ENCODE measurements around the gene TTC9.
A peak's percentile ranks its signal among the peaks of the same experiment; 100 is the strongest.
"Not testable (repeated sequence)": the region's sequence is repeated elsewhere in the genome, so short reads cannot be mapped to it uniquely, and the experiment has no call there.

TTC9 gene

DNA sequence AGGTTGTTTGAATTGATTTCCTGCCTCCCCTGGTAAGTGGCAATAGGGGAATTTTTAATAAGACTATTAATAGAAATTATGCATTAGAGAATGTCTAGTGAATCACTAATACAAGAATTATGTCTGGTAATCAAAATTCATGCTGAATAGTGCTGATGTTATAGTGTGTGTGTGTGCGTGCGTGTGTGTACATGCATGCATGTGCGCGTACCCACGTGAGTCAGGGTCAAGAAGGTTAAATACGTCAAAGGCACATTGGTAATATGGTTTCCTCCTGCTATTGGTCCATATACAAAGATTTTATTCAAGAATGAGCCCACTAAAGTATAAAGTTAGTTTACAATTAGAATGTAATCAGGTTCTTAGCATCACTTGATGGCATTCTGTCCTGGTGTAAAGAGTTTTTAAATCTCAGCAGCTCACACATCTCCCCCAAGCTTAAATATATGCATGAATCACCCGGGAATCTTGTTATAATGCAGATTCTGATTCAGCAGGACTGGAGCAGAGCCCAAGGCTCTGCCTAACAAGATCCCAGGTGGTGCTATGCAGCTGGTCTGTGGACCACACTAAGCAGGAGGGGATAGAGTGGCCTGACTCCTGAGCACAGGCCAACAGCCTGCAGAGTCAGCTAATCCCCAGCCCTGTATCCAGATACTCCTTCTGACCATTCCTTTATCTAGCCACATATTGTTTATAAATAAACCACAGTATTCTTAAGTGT lies 43.9 kb downstream of the TTC9 start:
- DNase-seq = no peak

DNA sequence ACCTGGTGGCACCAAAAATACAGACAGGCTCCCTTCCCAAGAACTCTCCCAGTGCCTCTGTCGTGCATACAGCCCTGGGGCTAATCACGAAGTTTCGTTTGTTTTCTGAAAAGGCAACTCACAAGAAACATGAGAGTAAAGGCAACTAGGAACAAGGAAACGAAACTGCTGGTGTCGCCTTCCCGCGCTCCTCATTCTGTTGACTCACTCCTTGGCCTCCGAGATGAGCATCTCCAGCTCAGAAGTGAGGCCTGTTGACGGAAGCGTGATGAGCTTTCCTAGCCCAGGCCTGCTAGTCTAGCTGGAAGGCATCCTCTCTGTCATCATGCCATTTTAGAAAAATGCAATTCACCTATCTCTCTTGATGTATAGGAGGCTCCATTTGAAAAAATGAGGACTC lies 50.5 kb downstream of the TTC9 start:
- no peak for DNase-seq

DNA sequence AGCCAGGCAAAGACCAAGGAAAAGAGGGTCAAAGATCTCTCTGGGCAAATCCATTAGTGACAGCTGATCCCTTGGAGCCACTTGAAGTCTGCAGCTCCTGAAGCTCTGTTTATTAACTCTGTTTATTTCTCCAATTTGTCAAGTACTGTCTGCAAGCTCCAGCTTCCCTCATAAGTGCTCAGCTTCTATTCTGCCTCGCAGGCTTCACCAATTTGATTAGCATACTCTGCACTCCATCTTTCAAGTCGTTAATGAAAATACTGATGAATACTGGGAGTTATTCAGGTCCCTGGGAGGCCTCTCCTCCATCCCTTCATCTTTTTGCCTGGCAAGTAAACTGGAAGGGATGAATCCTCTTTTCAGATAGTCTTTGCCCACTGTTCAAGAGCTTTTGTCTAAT lies 54.3 kb downstream of the TTC9 start:
- no peak for DNase-seq

- no peak for DNase-seq
Measured at GRCh38 chr14:70697701-70698100, 56.0 kb downstream of the TTC9 start.

GRCh38 chr14:70698288-70698687 lies 56.6 kb downstream of the TTC9 start:
- DNase-seq = no peak

- no peak for DNase-seq
Measured at GRCh38 chr14:70699646-70700045, 57.9 kb downstream of the TTC9 start.

DNA sequence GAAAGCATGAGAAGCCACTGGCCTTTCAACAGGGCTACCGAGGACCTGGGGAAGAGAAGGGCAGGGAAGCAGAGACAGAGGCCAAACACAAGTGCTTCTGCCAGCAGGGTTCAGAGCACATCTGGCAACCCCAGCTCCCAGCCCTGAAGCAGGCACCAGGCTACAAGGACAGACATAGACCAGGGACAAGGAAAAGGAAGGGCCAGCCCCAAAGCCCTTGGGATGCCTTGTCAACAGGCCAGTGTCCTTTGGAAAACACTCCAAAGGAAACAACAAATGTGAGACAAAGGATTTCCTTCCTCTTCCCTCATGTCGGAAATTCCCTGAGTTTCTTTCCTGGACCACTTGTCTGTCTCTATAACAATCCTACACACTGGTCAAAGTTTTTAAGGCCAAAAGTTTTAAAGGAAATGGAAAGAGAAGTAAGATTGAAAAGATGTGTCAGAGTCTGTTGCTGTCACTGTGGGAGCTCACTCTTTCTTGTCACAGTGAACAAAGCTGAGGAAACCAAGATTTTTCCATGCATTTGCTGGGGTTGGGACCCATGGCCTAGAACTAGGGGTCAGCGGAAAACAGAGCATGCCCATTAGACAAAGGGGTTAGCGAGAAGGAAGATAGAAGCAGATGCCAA lies 59.4 kb downstream of the TTC9 start:
- DNase-seq = no peak

DNA sequence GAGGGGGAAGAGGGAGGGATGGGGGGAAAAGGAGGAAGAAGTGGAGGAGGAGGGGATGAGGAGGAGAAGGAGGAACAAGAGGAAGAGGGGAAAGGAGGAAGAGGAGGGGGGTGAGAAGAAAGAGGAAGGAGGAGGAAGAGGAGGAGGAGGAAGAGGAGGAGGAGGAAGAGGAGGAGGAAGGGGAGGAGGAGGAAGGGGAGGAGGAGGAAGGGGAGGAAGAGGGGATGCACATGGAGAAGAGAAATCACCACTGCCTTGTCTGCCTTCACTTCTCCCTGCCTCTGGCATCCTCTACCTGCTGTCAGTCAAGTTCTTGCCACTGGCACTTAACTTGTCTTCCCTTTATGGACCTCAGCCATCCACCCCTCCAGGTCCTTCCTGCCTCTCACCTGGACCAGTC lies 59.9 kb downstream of the TTC9 start:
- no peak for DNase-seq

- DNase-seq = no peak
Measured at GRCh38 chr14:70702161-70702560, 60.4 kb downstream of the TTC9 start.

GRCh38 chr14:70703621-70704168 lies 62.0 kb downstream of the TTC9 start:
- DNase-seq = not testable (repeated sequence)

- no peak for DNase-seq
Measured at GRCh38 chr14:70704960-70705359, 63.2 kb downstream of the TTC9 start.

- DNase-seq = no peak
Measured at GRCh38 chr14:70706177-70706576, 64.5 kb downstream of the TTC9 start.

DNA sequence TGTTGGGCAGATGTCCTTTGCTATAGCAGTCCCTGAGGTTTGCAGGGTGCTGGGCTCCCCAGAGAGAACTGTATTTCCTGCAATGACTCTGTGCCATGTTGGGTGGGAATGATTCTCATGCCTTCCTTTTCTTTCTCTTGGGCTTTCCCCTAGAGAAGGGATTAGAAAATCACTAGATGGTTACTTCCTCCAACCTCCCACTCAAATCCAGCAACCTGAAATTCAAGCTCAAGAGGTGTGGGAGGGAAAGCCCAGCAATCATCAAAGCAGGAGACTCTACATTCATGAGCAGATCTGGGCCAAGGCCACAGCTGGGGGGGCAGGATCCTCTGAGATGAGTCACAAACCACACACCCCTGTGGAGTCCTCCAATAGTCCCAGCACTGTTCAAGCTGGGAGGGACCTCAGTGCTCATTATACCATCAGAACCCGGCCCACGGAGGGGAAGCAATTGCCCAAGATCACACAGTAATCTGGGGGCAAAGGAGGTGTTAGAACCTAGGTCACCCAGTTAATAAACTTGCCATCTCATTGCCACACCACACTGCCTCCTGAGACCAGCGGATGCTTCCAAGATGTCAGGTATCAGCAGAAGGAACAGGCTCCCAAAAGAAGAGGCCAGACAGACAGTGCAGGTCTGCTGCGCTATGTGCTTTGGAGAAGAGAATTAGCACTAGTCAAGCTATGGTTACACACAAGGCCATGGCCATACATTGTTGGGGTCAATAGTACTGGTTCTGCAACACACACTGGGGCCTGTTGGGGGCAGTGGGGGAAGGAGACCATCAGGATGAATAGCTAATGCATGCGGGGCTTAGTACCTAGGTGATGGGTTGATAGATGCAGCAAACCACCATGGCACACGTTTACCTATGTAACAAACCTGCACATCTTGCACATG lies 65.7 kb downstream of the TTC9 start:
- no peak for DNase-seq

DNA sequence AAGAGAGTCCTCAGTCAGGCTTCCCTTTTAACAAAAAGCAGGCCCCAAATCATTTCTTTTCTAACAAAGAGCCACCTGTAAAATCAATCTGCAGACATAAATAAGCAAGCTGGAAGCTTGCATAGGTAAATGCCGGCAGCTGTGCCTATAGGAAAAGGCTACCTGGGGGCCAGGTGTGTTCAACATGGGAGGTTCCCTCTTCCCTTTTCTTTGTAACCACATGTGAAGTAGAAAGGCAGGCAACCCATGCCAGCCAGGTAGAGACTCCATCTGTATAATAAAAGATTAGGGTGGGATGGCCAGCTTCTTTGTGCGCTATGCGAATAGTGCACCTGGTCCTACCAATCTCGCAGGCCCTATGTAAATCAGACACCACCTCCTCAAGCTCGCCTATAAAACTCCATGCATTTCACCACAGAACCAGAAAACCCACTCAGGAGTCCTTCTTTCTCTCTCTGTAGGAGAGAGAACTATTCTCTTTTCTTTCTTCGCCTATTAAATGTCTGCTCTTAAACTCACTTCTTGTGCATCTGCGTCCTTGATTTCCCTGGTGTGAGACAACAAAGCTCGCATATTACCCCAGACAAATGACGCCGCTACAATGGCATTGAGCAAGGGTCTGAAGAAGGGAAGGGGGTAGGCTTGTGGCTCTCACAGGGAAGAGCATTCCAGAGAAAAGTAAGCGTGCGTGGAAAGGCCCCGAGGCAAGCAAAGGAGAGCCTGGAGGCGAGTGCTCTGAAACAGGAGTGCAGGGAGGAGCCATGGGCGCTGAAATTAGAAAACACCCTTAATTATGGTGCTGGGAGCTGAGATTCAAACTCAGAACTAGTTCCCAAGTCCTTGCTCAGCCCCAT lies 67.2 kb downstream of the TTC9 start:
- DNase-seq = no peak

GRCh38 chr14:70709726-70710382 lies 68.1 kb downstream of the TTC9 start:
- no peak for DNase-seq

- no peak for DNase-seq
Measured at GRCh38 chr14:70711451-70711850, 69.7 kb downstream of the TTC9 start.

- DNase-seq = no peak
Measured at GRCh38 chr14:70713096-70713495, 71.4 kb downstream of the TTC9 start.

GRCh38 chr14:70713511-70713916 lies 71.8 kb downstream of the TTC9 start:
- no peak for DNase-seq

GRCh38 chr14:70714055-70714550 lies 72.4 kb downstream of the TTC9 start:
- peak; percentile 54 for DNase-seq

GRCh38 chr14:70716483-70716882 lies 74.8 kb downstream of the TTC9 start:
- DNase-seq = no peak

- no peak for DNase-seq
Measured at GRCh38 chr14:70716958-70717357, 75.2 kb downstream of the TTC9 start.
